HG03442 (cell line): ENCODE measurements around the gene PPP2R5C.
"Not testable (repeated sequence)": the region's sequence is repeated elsewhere in the genome, so short reads cannot be mapped to it uniquely, and the experiment has no call there.

Experiments
- ATAC-seq: cut with Tn5 transposase; IDR thresholded peaks from one replicate; pipeline ENCODE4 v1.9.1; 2021; ENCODE audit warnings: mild to moderate bottlenecking, moderate library complexity; ENCODE audit not compliant: unreplicated experiment

Gene PPP2R5C

DNA sequence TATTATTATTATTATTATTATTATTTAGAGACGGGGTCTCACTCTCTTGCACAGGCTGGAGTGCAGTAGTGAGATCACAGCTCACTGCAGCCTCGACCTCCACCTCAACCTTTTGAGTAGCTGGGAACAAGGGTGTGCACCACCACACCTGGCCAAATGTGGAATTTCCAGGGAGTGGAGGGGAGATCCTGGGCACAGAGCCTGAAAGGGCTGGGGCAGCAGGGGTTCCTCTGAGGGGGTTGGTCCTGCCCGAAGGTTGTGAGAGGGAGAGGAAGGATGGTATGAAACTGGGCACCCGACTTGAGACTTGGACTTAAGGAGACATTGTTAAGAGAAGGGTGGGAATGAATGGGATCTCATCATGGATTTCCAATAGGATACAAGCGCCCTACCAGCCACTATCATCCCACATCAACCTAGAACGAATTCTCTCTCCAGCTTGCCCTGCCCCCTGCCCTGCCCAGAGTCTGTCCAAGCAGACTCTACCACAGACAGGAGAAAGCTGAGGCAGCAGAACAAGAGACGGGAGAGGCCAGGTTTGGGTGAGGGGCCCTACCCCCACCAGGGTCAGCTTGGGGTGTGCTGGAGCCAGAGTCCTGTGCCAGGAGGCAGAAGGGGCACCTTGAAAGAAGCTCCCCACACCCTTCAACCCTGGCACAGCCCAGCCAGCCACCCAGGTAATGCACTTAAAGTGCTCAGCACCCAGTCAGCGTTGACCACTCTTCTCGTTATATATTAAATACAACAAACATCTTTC, 200.4 kb downstream of the PPP2R5C start:
- no peak for ATAC-seq

DNA sequence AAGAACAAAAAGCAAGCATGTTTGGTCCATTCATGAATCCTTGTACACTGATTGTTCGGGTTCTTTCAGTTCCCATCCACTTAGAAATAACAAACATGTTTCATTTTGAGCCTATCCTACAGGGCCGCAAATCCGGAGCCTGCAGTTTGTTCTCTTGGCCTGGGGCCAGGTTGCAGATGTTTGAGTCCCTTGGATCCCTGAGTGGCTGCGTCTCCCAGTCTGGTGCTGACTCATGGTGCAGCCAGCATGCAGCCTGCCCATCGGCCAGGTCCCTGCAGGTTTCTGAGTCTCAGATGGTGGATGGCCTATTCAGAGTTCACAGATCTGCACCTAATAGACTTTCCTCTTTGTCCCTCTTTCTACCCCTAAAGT, 201.0 kb downstream of the PPP2R5C start:
- ATAC-seq = no peak

DNA sequence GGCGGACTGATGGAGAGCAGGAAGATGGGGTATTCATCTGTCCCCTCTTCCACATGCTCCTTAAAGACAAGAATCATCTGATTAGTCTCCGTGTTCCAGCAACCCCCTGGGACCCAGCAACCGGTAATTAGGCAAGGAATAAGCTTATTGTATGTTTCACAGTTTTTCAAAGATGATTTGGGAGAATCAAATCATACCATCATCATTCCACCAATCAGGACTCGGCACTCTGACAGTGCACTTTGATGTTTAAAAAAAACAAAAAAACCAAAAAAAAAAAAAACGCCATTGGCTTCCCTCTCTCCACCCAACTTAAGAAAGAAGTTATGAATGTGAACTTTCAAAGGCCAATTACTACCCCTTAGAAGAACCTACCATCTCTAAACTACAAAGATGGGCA, 201.5 kb downstream of the PPP2R5C start:
- no peak for ATAC-seq

DNA sequence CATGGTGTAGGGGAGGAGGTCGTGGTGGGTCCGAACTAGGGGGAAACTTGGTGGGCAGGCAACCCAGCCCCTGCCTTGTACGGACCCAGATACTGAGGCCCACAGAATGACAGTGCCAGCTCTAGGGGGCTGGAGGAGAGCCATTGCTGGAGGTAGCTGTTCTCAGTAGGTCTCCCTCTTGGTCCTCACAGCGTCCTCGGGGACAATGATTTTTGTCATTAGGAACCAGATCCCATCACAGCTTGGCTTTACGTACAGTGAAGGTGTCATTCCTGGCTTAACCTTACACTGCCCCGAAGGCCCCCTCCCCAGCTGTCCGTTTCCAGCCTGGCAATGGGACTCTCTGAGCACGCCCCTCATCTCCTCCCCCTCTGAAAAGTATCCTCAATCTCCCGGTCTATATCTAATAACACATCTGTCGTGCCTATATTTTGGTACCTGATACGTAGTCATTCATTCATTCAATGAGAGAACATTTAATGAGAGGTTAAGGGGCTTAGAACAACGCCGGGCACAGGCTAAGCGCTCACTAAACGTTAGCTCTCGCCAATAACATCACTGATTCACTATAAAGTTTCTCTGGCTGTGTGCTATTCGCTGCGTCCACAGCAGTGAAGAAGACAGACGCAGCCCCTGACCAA, 202.3 kb downstream of the PPP2R5C start:
- ATAC-seq = no peak

DNA sequence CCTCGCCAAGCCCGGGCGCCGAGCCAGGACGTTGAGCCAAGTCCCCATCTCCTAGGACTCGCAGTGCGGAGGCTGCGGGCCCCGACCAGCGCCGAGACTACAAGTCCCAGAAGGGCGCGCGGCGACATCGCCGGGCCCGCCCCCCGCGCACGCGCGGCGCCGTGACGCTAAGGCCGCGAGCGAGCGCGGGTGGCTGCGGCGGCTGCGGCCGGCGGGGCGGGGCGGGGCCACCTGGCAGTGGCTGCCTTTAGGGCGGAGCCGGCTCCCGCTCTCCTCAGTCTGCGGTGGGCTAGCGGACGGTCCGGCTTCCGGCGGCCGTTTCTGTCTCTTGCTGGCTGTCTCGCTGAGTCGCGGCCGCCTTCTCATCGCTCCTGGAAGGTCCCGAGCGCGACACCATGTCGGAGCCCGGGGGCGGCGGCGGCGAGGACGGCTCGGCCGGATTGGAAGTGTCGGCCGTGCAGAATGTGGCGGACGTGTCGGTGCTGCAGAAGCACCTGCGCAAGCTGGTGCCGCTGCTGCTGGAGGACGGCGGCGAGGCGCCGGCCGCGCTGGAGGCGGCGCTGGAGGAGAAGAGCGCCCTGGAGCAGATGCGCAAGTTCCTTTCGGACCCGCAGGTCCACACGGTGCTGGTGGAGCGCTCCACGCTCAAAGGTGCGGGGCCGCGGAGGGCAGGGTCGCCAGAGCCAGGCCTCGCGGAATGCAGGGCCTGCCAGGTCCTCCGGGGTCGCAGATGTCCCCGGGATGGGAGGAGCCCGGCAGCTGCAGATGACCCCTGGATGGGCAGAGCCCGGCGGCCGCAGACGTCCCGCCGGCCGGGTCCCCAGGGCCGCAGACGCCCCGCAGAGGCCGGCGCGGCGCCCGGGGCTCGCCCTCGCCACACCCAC, 203.0 kb downstream of the PPP2R5C start, which contains the start of gene DYNC1H1:
Gene DYNC1H1 (plus strand): TSS at position 277 of the 884 bp plus-strand sequence. CDS start 119 bp downstream, at position 396.
- peak; percentile 69 for ATAC-seq

DNA sequence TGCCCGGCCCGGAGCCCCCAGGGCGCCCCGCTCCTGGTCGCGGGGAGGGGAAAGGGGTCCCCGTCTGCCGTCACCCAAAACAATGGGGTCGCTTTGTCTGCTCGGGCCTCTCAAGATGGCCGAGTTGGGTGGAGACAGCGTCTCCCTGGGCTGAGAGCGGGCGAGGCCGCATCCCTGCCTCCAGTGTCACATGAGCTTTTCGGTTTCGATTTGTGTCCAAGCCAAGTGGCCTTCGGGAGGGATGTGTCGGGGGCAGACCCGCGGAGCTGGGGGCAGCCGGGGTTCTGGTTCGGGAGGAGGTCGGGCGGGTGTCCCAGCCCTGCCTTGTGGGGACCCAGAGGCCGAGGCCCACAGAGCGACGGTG, 203.7 kb downstream of the PPP2R5C start:
- ATAC-seq = peak; percentile 28

DNA sequence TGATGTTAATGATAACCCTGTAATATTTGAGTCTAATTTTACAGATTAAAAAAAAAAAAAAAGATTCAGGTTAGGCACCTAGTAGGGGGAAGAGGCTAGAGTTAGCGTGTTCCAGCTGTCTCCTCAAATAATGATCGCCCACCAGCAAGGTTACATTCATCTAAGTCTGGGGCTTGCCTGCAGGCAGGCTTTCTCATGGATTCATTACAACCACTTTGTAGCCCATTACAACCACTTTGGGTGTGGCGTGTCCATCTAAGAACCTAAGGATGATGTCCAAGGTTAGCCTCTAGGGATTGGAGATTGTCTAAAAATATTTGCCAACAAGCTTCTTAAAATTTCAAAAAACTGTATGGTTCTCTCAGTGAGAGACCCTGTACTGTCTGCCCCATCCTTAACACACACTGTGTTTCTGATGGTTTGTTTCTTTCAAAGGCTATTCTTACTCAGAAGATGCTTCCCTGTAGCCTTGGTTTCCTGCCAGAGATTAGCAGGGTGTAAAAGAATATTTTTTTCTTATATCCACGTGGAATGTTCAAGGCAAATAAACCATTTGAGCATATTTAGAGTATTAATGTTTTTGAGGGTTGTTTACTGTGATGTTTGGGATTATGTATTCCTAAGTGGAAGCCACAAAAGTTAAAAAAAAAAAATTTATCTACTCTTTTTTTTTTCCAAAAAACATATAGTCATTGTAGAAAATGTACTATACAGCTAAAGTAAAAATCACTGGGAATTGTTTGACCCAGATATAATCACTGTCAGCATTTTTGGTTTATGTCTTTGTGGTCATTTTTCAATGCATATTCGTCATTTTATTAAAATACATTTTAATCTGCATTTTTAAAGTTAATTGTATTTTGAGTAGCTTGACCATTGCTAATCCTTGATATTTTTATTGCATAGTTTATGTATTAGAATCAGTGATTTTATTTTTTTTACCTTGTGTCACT, 204.5 kb downstream of the PPP2R5C start:
- no peak for ATAC-seq

DNA sequence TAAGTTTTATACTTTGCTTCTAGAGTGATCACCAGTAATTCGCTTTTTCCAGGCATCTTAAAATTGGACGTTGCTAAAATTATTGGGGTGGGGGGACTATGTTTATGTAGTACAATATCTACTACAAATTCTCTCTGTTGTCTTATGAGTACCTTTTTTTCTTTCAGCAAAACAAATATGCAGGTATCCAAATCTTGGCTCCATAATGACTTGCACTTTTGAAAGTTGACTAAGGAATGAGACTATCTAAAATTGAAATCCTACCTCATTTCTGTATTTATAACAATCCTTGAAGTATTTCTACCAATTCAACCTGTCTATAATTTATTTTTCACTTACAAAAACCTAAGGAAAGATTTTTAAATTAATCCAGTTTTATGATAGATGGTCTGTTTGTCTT, 205.2 kb downstream of the PPP2R5C start:
- ATAC-seq = no peak

DNA sequence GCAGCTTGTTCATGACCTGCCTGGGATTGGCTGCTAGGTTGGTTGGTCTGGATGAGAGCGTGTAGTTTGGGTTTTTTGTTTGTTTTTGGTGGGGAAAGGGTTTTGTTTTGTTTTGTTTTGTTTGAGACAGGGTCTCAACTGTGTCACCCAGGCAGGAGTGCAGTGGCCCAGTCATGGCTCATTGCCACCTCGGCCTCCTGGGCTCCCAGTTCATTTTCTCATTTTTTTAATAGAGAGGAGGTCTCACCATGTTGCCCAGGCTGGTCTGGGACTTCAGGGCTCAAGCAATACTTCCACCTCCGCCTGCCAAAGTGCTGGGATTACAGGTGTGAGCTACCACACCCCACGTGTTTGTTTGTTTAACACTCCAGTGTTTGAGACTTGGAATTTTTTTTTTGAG, 206.7 kb downstream of the PPP2R5C start:
- no peak for ATAC-seq

DNA sequence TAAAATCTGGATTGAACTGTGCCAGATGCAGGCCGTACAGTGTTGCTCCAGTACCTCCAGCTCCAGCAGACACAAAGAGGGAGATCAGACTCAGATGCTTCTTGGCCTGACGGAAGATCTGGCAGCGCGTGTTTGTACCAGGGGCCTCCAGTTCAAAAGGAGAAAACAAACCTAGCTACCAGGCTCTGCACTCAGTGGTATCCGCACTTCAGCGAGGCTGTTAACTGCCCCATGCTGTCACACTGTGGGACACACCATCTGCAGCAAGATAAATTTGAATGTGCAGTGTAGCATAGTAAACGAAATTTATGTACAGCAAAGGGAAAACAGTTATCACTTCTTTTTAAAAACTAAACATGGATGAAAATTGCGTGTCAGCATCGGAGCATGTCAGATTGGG, 208.0 kb downstream of the PPP2R5C start:
- no peak for ATAC-seq

DNA sequence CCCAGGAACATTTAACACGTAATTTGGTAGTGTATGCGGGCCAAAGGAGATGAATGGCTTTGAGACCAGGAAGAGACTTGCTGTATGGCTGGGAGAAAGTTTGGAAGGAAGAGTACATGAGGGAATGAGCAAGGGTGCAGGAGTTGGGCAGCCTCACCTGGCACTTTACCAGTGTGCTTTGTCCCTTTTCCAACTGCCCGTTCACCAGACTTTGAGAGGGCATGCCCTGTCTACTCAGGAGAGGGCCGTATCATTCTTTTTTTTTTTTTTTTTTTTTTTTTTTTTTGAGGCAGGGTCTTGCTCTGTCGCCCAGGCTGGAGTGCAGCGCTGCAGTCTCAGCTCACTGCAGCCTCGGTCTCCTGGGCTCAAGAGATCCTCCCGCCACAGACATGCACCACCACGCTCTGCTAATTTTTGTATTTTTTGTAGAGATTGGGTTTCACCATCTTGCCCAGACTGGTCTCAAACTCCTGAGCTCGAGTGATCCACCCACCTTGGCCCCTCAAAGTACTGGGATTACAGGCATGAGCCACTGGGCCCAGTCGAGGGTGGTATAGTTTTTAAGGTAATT, 209.4 kb downstream of the PPP2R5C start:
- no peak for ATAC-seq

DNA sequence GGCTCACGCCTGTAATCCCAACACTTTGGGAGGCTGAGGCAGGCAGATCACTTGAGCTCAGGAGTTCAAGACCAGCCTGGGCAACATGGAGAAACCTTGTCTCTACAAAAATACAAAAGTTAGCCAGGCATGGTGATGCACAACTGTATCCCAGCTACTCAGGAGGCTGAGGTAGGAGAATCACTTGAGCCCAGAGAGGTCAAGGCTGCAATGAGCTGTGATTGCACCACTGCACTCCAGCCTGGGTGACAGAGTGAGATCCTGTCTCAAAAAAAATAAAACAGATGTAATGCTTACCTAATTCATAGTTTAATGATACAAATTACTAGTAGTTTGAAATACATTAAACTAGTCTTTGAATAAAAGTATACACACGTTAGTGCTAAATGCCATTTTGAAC, 209.9 kb downstream of the PPP2R5C start:
- ATAC-seq = not testable (repeated sequence)

DNA sequence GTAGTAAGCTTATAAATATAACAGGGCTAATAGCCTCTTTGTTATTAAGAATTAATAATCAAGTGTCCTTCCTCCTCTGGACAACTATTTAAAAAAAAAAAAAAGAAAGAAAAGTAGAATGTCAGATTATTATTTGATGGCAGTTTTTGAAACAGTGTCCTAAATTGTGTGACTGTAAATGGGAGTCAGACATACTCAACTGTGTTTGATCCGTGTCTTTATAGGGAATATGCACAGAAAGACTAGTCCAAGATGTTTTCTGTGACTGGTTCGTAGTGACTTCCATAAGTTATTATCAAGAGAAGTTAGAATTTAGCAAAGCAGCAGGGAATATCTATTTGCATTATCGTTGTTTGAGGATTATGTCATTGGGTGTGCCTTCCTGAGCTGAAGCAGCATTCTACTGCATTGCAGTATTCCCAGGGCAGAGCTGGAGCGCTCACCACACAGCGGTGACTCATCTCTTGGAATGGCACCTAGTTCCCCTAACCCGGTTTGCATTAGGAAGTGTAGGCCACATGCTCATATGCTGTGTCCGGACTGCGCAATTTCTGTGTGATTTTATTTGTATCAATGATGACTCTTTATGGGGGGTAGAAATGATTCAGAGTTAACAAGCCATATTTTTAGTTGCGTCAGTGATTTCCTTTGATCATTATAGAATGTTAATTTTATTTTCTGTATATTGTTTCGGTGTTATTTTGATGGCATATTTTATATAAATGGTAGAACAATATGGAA, 210.8 kb downstream of the PPP2R5C start:
- ATAC-seq = no peak

DNA sequence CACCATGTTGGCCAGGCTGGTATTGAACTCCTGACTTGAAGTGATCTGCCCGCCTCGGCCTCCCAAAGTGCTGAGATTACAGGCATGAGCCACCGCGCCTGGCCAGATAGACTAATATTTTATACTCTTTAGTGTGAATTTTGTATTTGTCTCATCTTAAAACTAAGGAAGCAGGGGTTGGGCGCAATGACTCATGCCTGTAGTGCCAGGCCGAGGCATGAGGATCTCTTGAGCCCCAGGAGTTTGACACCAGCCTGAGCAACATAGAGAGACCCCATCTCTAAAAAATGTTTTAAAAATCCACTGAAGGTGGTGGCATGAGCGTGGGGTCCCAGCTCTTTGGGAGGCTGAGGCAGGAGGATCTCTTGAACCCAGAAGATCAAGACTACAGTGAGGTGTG, 211.8 kb downstream of the PPP2R5C start:
- ATAC-seq = no peak

DNA sequence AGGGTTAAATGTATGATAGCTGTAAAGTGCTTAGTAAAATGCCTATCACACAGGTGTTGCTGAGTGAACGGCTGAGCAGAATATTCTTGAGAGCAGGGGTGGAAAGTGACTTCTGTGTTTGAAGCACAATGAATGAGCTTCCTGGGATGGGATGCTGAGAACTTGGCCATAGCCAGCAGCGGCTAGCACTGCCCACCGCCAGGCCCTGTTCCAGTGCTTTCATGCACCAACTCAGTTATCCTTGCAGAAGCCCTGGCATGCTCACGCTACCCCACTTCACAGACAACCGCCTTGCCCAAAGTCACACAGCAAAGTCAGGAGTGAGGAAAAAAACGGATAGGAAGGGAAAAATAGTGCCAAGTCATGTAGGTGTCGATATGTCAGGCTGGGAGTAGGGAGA, 213.7 kb downstream of the PPP2R5C start:
- no peak for ATAC-seq
